Endothelial cell of umbilical vein (primary cell): ENCODE measurements around the gene CKLF. TPM values are rescaled to one million over a fixed set of nuclear protein-coding genes. Genes with fewer than 3 reads are reported as not detected.

Experiments used
- BruUV-seq: library from RNA; stranded (reverse); fragments of 400-500 nt; replicated peaks from 2 replicates; lab custom pipeline; 2021; lab: Mats Ljungman, UMichigan
- CTCF ChIA-PET: fragments of 300-600, 350-600 bp; sonication (Branson Sonifier 250); formaldehyde crosslinking; loops from one replicate; lab custom pipeline; 2021; ENCODE audit warnings: antibody characterized with exemption, inconsistent platforms; lab: Charles Lee
- POLR2A ChIA-PET: fragments of 300-600, 350-600 bp; sonication (Branson Sonifier 250); formaldehyde crosslinking; loops from one replicate; lab custom pipeline; 2021; ENCODE audit warnings: antibody characterized with exemption, inconsistent platforms; lab: Charles Lee
- DNase-seq: peaks from one replicate; pipeline ENCODE4 v3.0.0-alpha.2; 2011; ENCODE audit warnings: low read depth, low spot score
- FAIRE-seq: peaks from 2 replicates; lab custom pipeline; 2011; peaks lifted over from hg19 to GRCh38; lab: Jason Lieb, UNC
- H2AFZ ChIP-seq: 2 replicates; pipeline ENCODE4 v1.6.0; 2012; ENCODE audit warnings: low read depth, low read length, control low read depth, inconsistent platforms
- H3K27ac ChIP-seq: 2 replicates; pipeline ENCODE4 v1.5.1; 2011; ENCODE audit warnings: low read depth, mild to moderate bottlenecking, control low read depth, low read length, moderate library complexity; ENCODE audit not compliant: insufficient read depth
- H3K27me3 ChIP-seq, 2 experiments: 2 replicates each; pipeline versions ENCODE4 v1.6.0 to v1.6.1; 2011; ENCODE audit warnings: low read length in 2 of 2, mixed read lengths in 1 of 2; ENCODE audit not compliant: control insufficient read depth in 2 of 2, insufficient read depth in 2 of 2
- H3K36me3 ChIP-seq, 2 experiments: 2 replicates in 1 of 2; 3 replicates in 1 of 2; pipeline ENCODE4 v1.5.1; 2011; ENCODE audit warnings: low read length in 2 of 2, mild to moderate bottlenecking in 1 of 2, moderate library complexity in 1 of 2; ENCODE audit not compliant: control insufficient read depth in 2 of 2, insufficient read depth in 2 of 2; ENCODE audit errors: extremely low read depth in 1 of 2
- H3K4me1 ChIP-seq: 3 replicates; pipeline ENCODE4 v1.5.1; 2011; ENCODE audit warnings: mild to moderate bottlenecking, low read length; ENCODE audit not compliant: control insufficient read depth, insufficient read depth; ENCODE audit errors: extremely low read depth
- H3K4me2 ChIP-seq: 2 replicates; pipeline ENCODE4 v1.6.1; 2011; ENCODE audit warnings: low read length, control low read depth, mixed read lengths; ENCODE audit not compliant: insufficient read depth
- H3K4me3 ChIP-seq, 3 experiments: fragments of 200-600 bp in 1 of 3; sonication (generic), shearing (Covaris generic) in 1 of 3; replicated peaks in 1 of 3; 2 replicates each; pipeline ENCODE4 v1.5.1; 2011 to 2016; ENCODE audit warnings: control low read depth in 3 of 3, low read length in 3 of 3, mild to moderate bottlenecking in 2 of 3, inconsistent platforms in 1 of 3, low read depth in 1 of 3, moderate library complexity in 1 of 3; ENCODE audit not compliant: insufficient read depth in 1 of 3
- H3K79me2 ChIP-seq: 2 replicates; pipeline ENCODE4 v1.6.0; 2012; ENCODE audit warnings: low read length, inconsistent platforms; ENCODE audit not compliant: control insufficient read depth, insufficient read depth
- H3K9ac ChIP-seq: replicated peaks from 2 replicates; pipeline ENCODE3; 2011; ENCODE audit warnings: low read length, control low read depth; ENCODE audit not compliant: insufficient read depth; ENCODE audit errors: extremely low read depth
- H3K9me1 ChIP-seq: replicated peaks from 3 replicates; pipeline ENCODE4 v1.6.0; 2011; ENCODE audit warnings: mild to moderate bottlenecking, low read length; ENCODE audit not compliant: control insufficient read depth, insufficient read depth; ENCODE audit errors: extremely low read depth
- H3K9me3 ChIP-seq: replicated peaks from 2 replicates; pipeline ENCODE4 v1.5.1; 2012; ENCODE audit warnings: low read length, inconsistent platforms; ENCODE audit not compliant: control insufficient read depth, insufficient read depth
- H4K20me1 ChIP-seq: replicated peaks from 2 replicates; pipeline ENCODE3; 2011; ENCODE audit warnings: mild to moderate bottlenecking, low read length; ENCODE audit not compliant: control insufficient read depth, insufficient read depth; ENCODE audit errors: extremely low read depth
- EZH2 ChIP-seq: IDR thresholded peaks from 2 replicates; pipeline ENCODE4 v1.6.1; 2012; ENCODE audit warnings: borderline replicate concordance, low read depth, mild to moderate bottlenecking, moderate library complexity, low read length, inconsistent platforms; ENCODE audit not compliant: severe bottlenecking
- FOS ChIP-seq: IDR thresholded peaks from 2 replicates; pipeline ENCODE4 v1.6.1; 2011; ENCODE audit warnings: mild to moderate bottlenecking, low read length, moderate library complexity, borderline replicate concordance; ENCODE audit not compliant: insufficient read depth
- GATA2 ChIP-seq: IDR thresholded peaks from 2 replicates; pipeline ENCODE4 v1.7.0; 2011; ENCODE audit warnings: low read depth, mild to moderate bottlenecking, moderate library complexity, mixed read lengths, low read length; ENCODE audit not compliant: insufficient read length, insufficient read depth
- JUN ChIP-seq: IDR thresholded peaks from 2 replicates; pipeline ENCODE4 v1.6.1; 2011; ENCODE audit warnings: borderline replicate concordance, low read depth; ENCODE audit not compliant: insufficient read length, insufficient read depth
- MYC ChIP-seq: IDR thresholded peaks from one replicate; pipeline ENCODE4 v1.6.1; 2011; ENCODE audit warnings: mild to moderate bottlenecking, low read depth, low read length
- POLR2A ChIP-seq: IDR thresholded peaks from 2 replicates; pipeline ENCODE4 v1.6.1; 2012; ENCODE audit warnings: low read depth, mild to moderate bottlenecking, control low read depth, low read length
- POLR2AphosphoS5 ChIP-seq: IDR thresholded peaks from 2 replicates; pipeline ENCODE4 v1.6.1; 2012; ENCODE audit warnings: low read depth, mild to moderate bottlenecking, control low read depth, low read length, moderate library complexity; ENCODE audit not compliant: insufficient read depth
- dilution Hi-C: fragments of 300-500 bp; cut with MboI; formaldehyde crosslinking; loops from one replicate; pipeline ENCODE4 v1.15.0; 2019; ENCODE audit warnings: low sequenced_read_pairs; ENCODE audit not compliant: extremely low pct_ligation_motif_present
- intact Hi-C: fragments of 100-400 bp; cut with micrococcal nuclease; formaldehyde crosslinking; loops from one replicate; pipeline ENCODE4 v1.10.0; 2022
- polyA plus RNA-seq, 4 experiments: library from polyadenylated mRNA; depleted of rRNA in 3 of 4; stranded (reverse) in 3 of 4; unstranded in 1 of 4; fragments of >200 nt; gene quantifications; 2 replicates each; pipeline versions ENCODE4 v1.2.1 to v1.2.3, GENCODE V29; 2011 to 2012; ENCODE audit warnings: missing spikeins in 1 of 4
- total RNA-seq: library from RNA; stranded (reverse); gene quantifications from 2 replicates; pipeline ENCODE4 v1.2.3, GENCODE V29; 2021
- TF ChIP-seq, protein P1 (sequence below), 2 donors: IDR thresholded peaks; 1 replicate in 1 of 2; 2 replicates in 1 of 2; pipeline ENCODE4 v1.5.1; 2011; ENCODE audit warnings: low read length in 2 of 2, mild to moderate bottlenecking in 2 of 2, moderate library complexity in 2 of 2, control low read depth in 1 of 2, inconsistent platforms in 1 of 2, low read depth in 1 of 2; ENCODE audit not compliant: insufficient read depth in 1 of 2; ENCODE audit errors: extremely low read depth in 1 of 2
- TF ChIP-seq, protein P2 (sequence below): IDR thresholded peaks from 2 replicates; pipeline ENCODE4 v1.6.1; 2011; ENCODE audit not compliant: insufficient read depth, insufficient read length

CKLF gene
- total and polyA plus RNA-seq, 2 donors (not counting 3 experiments of a cell fraction or from before 2014, with no cell fraction given): 80.0 to 209 TPM

DNA sequence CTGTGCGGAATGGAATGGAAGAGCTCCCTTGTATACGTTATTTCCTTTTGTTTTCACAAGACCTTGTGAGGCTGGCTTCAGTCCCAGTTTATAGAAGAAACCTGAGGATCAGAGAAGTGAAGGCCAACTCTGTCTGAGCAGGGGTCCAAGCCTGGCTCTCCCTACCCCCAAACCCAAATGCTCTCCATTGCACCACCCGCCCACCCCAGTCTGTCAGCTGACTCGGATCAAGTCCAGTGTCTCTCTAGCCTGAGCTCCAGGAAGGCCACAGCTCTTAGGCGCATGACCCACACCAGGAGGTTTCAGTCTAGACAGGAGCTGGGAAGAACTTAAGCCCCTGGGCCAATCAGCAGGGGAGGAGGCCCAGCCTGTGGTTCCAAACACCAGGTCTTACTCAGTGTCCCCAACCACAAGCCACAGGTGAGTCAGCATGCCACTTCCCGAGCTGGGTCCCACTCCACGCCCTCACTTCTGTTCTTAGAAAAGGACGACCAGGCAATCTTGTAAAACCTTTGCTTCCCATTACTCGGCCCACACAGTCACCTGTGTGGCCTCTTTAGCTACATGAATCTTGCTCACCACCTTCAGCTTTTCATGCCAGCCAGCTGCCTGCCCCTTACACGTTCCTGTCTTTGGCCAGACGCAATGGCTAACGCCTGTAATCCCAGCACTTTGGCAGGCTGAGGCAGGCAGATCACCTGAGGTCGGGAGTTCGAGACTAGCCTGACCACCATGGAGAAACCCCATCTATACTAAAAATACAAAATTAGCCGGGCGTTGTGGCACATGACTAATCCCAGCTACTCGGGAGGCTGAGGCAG, 30.2 kb upstream of the CKLF start:
- no peak overlapping the region for H3K9ac ChIP-seq
- dilution Hi-C loops (no loop called here), intact Hi-C loops (no loop called here)
- FAIRE-seq: peak; percentile 83
- no peaks in the 10 kb centered on the region for H3K36me3 ChIP-seq
- no peaks in the 10 kb centered on the region for H3K9me1 ChIP-seq
- CTCF ChIA-PET: interaction anchor here (0.6 to 2.3 kb wide), 12 partner anchors 9 to 115 kb away, joined by 3 to 10 read pairs (median 6); partner anchors contain the start of genes CKLF and CMTM3
- DNase-seq: peak; percentile 81
- POLR2A ChIA-PET: no interaction called here
- peak overlapping the region; percentile 7 for H2AFZ ChIP-seq
- peaks cover 72% of the 10 kb centered on the region for H3K4me1 ChIP-seq
- peak overlapping the region; percentile 62 for H3K27ac ChIP-seq
- BruUV-seq: no TSS peak
- no peak for TF ChIP-seq EZH2
- TF ChIP-seq FOS: no peak
- TF ChIP-seq, protein P1, sequence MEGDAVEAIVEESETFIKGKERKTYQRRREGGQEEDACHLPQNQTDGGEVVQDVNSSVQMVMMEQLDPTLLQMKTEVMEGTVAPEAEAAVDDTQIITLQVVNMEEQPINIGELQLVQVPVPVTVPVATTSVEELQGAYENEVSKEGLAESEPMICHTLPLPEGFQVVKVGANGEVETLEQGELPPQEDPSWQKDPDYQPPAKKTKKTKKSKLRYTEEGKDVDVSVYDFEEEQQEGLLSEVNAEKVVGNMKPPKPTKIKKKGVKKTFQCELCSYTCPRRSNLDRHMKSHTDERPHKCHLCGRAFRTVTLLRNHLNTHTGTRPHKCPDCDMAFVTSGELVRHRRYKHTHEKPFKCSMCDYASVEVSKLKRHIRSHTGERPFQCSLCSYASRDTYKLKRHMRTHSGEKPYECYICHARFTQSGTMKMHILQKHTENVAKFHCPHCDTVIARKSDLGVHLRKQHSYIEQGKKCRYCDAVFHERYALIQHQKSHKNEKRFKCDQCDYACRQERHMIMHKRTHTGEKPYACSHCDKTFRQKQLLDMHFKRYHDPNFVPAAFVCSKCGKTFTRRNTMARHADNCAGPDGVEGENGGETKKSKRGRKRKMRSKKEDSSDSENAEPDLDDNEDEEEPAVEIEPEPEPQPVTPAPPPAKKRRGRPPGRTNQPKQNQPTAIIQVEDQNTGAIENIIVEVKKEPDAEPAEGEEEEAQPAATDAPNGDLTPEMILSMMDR (IDR thresholded peaks at IDR 0.05; ENCODE audit: extremely low read depth in 1 of 2, insufficient read depth in 1 of 2, low read depth in 1 of 2, low read length in 2 of 2): no peak
- TF ChIP-seq POLR2A: no peak
- TF ChIP-seq GATA2: no peak
- TF ChIP-seq POLR2AphosphoS5: no peak
- TF ChIP-seq JUN: no peak
- TF ChIP-seq, protein P2, sequence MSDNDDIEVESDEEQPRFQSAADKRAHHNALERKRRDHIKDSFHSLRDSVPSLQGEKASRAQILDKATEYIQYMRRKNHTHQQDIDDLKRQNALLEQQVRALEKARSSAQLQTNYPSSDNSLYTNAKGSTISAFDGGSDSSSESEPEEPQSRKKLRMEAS: no peak
- TF ChIP-seq MYC: no peak
- no peaks in the 10 kb centered on the region for H3K79me2 ChIP-seq
- H4K20me1 ChIP-seq: no peaks in the 10 kb centered on the region
- no peaks in the 10 kb centered on the region for H3K9me3 ChIP-seq
- H3K4me3 ChIP-seq: no peak overlapping the region
- peak overlapping the region; percentile 56 for H3K4me2 ChIP-seq
- no peaks in the 10 kb centered on the region for H3K27me3 ChIP-seq
